IPS-18a (cell line): Measurements from ENCODE around the gene ZNF143.

Experiments used
- H3K27ac ChIP-seq: one replicate; pipeline ENCODE4 v1.5.1; 2013; ENCODE audit warnings: low read length
- H3K27me3 ChIP-seq: one replicate; pipeline ENCODE4 v1.6.1; 2013; ENCODE audit warnings: mild to moderate bottlenecking, low read length; ENCODE audit not compliant: control insufficient read depth, insufficient read depth
- H3K36me3 ChIP-seq: one replicate; pipeline ENCODE4 v1.6.1; 2013; ENCODE audit warnings: low read depth, low read length; ENCODE audit not compliant: control insufficient read depth
- H3K4me1 ChIP-seq: one replicate; pipeline ENCODE4 v1.6.1; 2013; ENCODE audit warnings: low read depth, low read length; ENCODE audit not compliant: control insufficient read depth
- H3K4me3 ChIP-seq: one replicate; pipeline ENCODE4 v1.5.1; 2013; ENCODE audit warnings: low read length
- H3K9ac ChIP-seq: one replicate; pipeline ENCODE4 v1.6.1; 2013; ENCODE audit warnings: mild to moderate bottlenecking, low read length, moderate library complexity
- H3K9me3 ChIP-seq: one replicate; pipeline ENCODE4 v1.6.1; 2013; ENCODE audit warnings: low read depth, low read length; ENCODE audit not compliant: control insufficient read depth

The ZNF143 gene

GRCh38 chr11:9462806-9463537, 2.2 kb downstream of the ZNF143 start:
- Histone ChIP-seq H3K4me1 (peaks cover 3% of the 10 kb centered on the region), H3K9ac (peak overlapping the region; percentile 24), H3K4me3 (no peak overlapping the region), H3K36me3 (no peaks in the 10 kb centered on the region), H3K9me3 (no peaks in the 10 kb centered on the region), H3K27ac (no peak overlapping the region), H3K27me3 (no peaks in the 10 kb centered on the region)

- Histone ChIP-seq H3K27me3 (no peaks in the 10 kb centered on the region), H3K27ac (no peak overlapping the region), H3K36me3 (peaks cover 31% of the 10 kb centered on the region), H3K9me3 (no peaks in the 10 kb centered on the region), H3K4me3 (no peak overlapping the region), H3K4me1 (no peaks in the 10 kb centered on the region), H3K9ac (no peak overlapping the region)
Measured at GRCh38 chr11:9470765-9471164, 10.0 kb downstream of the ZNF143 start.

DNA sequence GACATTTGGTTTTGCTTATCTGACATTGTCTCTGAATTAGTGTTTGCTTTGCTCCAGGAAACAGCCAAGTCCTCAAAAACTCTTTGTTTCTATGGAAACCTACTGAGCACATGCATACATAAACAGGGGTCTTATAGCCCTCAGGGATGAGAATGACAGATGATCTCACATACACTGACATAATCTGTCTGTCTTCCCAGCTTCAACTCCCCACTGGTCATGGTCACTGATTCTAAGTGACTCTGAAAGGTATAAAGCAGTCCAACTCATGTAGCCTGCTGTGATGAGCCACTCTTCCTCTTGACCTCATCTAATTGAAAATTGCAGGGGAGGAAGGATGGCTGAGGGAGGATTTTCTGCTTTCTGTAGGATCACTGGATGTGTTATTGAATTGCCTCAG, 12.6 kb downstream of the ZNF143 start:
- H3K4me3 ChIP-seq: no peak overlapping the region
- H3K9me3 ChIP-seq: no peaks in the 10 kb centered on the region
- H3K36me3 ChIP-seq: peaks cover 37% of the 10 kb centered on the region
- no peak overlapping the region for H3K27ac ChIP-seq
- no peaks in the 10 kb centered on the region for H3K4me1 ChIP-seq
- H3K9ac ChIP-seq: no peak overlapping the region
- H3K27me3 ChIP-seq: no peaks in the 10 kb centered on the region

DNA sequence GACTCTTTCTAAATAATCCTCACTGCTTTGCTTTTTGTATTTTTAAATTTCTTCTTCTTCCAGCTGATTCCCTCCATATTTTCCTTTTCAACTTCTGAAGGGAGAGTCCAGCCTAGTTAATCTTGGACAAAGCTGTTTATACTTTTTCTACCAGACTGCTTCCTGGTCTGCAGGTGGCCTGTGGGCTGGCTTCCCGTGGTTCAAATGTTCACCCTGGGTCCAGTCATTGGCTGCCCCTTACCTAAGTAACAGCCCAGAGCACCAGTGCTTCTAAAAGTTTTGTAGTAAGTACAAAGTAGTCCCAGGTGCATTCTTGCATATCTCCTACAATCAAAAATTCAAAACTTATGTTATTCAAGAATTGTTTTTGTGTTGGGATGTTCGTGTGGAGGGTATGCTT, 19.1 kb downstream of the ZNF143 start:
- Histone ChIP-seq H3K9me3 (no peaks in the 10 kb centered on the region), H3K27me3 (no peaks in the 10 kb centered on the region), H3K36me3 (peaks cover 42% of the 10 kb centered on the region), H3K4me3 (no peak overlapping the region), H3K27ac (no peak overlapping the region), H3K9ac (no peak overlapping the region), H3K4me1 (no peaks in the 10 kb centered on the region)

GRCh38 chr11:9489080-9489765, 28.4 kb downstream of the ZNF143 start:
- H3K27ac ChIP-seq: no peak overlapping the region
- H3K4me3 ChIP-seq: no peak overlapping the region
- no peak overlapping the region for H3K9ac ChIP-seq

DNA sequence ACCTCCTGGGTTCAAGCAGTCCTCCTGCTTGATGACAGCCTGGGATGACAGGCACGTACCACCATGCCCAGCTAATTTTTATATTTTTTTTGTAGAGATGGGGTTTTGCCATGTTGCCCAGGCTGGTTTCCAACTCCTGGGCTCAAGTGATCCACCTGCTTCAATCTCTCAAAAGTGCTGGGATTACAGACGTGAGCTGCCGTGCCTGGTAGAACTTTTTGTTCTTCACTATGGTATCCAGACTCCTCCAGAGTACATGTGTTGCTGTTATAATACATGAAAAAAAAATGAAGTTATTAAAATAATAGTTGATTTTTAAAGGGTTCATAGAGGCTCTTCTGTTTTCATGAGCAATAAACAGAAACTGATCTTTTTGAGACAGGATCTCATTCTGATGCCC, 29.6 kb downstream of the ZNF143 start:
- no peaks in the 10 kb centered on the region for H3K9me3 ChIP-seq

More at GRCh38 chr11:9489080-9489765, 28.4 kb downstream of the ZNF143 start:
- H3K9me3 ChIP-seq: no peaks in the 10 kb centered on the region
- H3K27me3 ChIP-seq: no peaks in the 10 kb centered on the region
- H3K4me1 ChIP-seq: no peaks in the 10 kb centered on the region
- H3K36me3 ChIP-seq: peaks cover 28% of the 10 kb centered on the region

DNA sequence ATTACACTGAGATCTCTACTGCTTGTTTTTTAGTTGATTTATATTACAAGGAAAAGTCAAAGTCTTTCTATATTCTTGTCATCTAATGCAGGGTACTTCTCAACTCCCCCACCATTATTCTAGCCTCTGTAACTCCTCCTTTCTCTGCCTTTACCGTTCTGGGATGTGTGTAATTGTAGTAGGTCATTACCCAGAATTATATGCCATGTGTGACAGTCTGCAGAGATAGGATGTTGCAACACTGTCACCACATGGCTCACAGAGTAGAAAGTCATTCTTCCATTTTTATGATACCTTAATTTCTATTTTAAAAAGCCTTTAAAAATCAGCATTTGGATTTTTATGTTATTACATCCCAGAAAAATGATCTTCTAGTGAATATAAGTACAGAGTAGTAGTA, 32.7 kb downstream of the ZNF143 start:
- H3K9me3 ChIP-seq: no peaks in the 10 kb centered on the region
- no peaks in the 10 kb centered on the region for H3K27me3 ChIP-seq
- H3K36me3 ChIP-seq: peaks cover 56% of the 10 kb centered on the region
- no peak overlapping the region for H3K9ac ChIP-seq
- H3K4me1 ChIP-seq: no peaks in the 10 kb centered on the region
- no peak overlapping the region for H3K4me3 ChIP-seq
- H3K27ac ChIP-seq: no peak overlapping the region

More for the DNA sequence above, 29.6 kb downstream of the ZNF143 start:
- no peak overlapping the region for H3K9ac ChIP-seq
- H3K4me1 ChIP-seq: no peaks in the 10 kb centered on the region
- peaks cover 37% of the 10 kb centered on the region for H3K36me3 ChIP-seq
- no peaks in the 10 kb centered on the region for H3K27me3 ChIP-seq
- no peak overlapping the region for H3K27ac ChIP-seq
- H3K4me3 ChIP-seq: no peak overlapping the region

GRCh38 chr11:9494316-9494715, 33.5 kb downstream of the ZNF143 start:
- H3K4me3 ChIP-seq: no peak overlapping the region
- peaks cover 58% of the 10 kb centered on the region for H3K36me3 ChIP-seq
- H3K27ac ChIP-seq: no peak overlapping the region
- no peaks in the 10 kb centered on the region for H3K4me1 ChIP-seq
- no peaks in the 10 kb centered on the region for H3K9me3 ChIP-seq
- H3K9ac ChIP-seq: no peak overlapping the region
- H3K27me3 ChIP-seq: no peaks in the 10 kb centered on the region

- no peak overlapping the region for H3K9ac ChIP-seq
- H3K4me3 ChIP-seq: no peak overlapping the region
- H3K9me3 ChIP-seq: no peaks in the 10 kb centered on the region
- no peak overlapping the region for H3K27ac ChIP-seq
- H3K27me3 ChIP-seq: no peaks in the 10 kb centered on the region
- H3K4me1 ChIP-seq: no peaks in the 10 kb centered on the region
- peaks cover 68% of the 10 kb centered on the region for H3K36me3 ChIP-seq
Measured at GRCh38 chr11:9495803-9496514, 35.1 kb downstream of the ZNF143 start.

GRCh38 chr11:9498457-9499078, 37.8 kb downstream of the ZNF143 start:
- H3K9ac ChIP-seq: no peak overlapping the region
- peaks cover 74% of the 10 kb centered on the region for H3K36me3 ChIP-seq
- H3K9me3 ChIP-seq: no peaks in the 10 kb centered on the region
- H3K4me3 ChIP-seq: no peak overlapping the region
- H3K4me1 ChIP-seq: no peaks in the 10 kb centered on the region
- no peaks in the 10 kb centered on the region for H3K27me3 ChIP-seq
- no peak overlapping the region for H3K27ac ChIP-seq

DNA sequence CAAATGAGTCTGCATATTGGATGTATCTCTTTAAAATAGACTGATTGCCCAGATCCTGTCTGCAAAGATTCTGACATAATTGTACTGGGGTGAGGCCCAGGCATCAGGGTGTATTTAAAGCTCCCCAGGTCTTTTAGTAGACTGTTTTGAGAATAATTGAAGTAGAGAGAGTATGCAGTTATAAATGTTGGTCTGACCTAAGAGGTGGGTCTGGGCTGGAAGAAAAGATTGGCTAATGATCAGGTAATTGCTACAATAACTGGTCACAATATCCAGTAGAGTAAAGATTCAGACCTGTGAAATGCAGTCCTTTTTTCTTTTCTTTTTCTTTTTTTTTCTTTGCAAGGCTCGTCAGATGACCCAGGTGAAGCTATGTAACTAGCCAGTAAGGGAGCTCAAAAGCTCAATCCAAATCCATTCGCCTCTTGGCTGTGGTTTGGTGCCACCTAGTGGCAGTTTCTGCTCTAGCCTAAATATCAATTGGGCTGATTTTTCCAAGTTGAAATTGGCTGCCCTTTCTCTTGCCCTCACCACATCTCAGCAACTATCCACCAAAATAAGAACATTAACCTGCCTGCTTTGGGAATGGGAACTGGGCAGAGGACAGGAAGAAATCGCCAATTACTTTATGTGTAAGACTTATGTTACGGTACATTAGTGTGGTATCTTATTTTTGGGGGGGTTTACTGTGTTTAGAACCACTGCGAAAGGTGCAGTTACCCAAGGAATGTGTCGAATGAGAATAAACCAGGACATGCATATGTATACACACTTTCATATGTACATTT, 45.9 kb downstream of the ZNF143 start:
- Histone ChIP-seq H3K27ac (peak overlapping the region; percentile 44), H3K9ac (peak overlapping the region; percentile 28)

More for the DNA sequence above, 45.9 kb downstream of the ZNF143 start:
- Histone ChIP-seq H3K9me3 (no peaks in the 10 kb centered on the region), H3K4me1 (peaks cover 13% of the 10 kb centered on the region), H3K36me3 (peaks cover 25% of the 10 kb centered on the region), H3K27me3 (no peaks in the 10 kb centered on the region), H3K4me3 (peak overlapping the region; percentile 40)
